ENCODE results near the gene PSTPIP1. TPM values are rescaled to one million over a fixed set of nuclear protein-coding genes. Genes with fewer than 3 reads are reported as not detected.

PSTPIP1 gene
- total RNA-seq, 1 experiment from 2014 or later, result 0.21 TPM

GRCh38 chr15:77001966-77002365, 7.0 kb downstream of the PSTPIP1 start:
- no peaks in the 10 kb centered on the region for H3K27me3 ChIP-seq (ENCODE audit: control insufficient read depth, insufficient read depth, low read length)

GRCh38 chr15:77002436-77002835, 7.5 kb downstream of the PSTPIP1 start:
- no peak for DNase-seq
- H3K36me3 ChIP-seq (replicated peaks; ENCODE audit: control insufficient read depth, insufficient read depth, low read length), result no peaks in the 10 kb centered on the region
- H3K4me3 ChIP-seq (ENCODE audit: insufficient read depth, low read depth, low read length), result no peak overlapping the region
- no peaks in the 10 kb centered on the region for H3K27me3 ChIP-seq (ENCODE audit: control insufficient read depth, insufficient read depth, low read length)

More at GRCh38 chr15:77001966-77002365, 7.0 kb downstream of the PSTPIP1 start:
- H3K36me3 ChIP-seq (replicated peaks; ENCODE audit: control insufficient read depth, insufficient read depth, low read length), result no peaks in the 10 kb centered on the region
- DNase-seq, result no peak
- no peak overlapping the region for H3K4me3 ChIP-seq (ENCODE audit: insufficient read depth, low read depth, low read length)

- Histone ChIP-seq H3K4me3 (ENCODE audit: insufficient read depth, low read depth, low read length) (no peak overlapping the region), H3K36me3 (replicated peaks; ENCODE audit: control insufficient read depth, insufficient read depth, low read length) (no peaks in the 10 kb centered on the region), H3K27me3 (ENCODE audit: control insufficient read depth, insufficient read depth, low read length) (no peaks in the 10 kb centered on the region)
- DNase-seq, result no peak
Observed at GRCh38 chr15:77002954-77003912, 8.3 kb downstream of the PSTPIP1 start.

- DNase-seq, result no peak
- Histone ChIP-seq H3K4me3 (ENCODE audit: insufficient read depth, low read depth, low read length) (no peak overlapping the region), H3K27me3 (ENCODE audit: control insufficient read depth, insufficient read depth, low read length) (no peaks in the 10 kb centered on the region), H3K36me3 (replicated peaks; ENCODE audit: control insufficient read depth, insufficient read depth, low read length) (no peaks in the 10 kb centered on the region)
Observed at GRCh38 chr15:77004189-77004588, 9.3 kb downstream of the PSTPIP1 start.

GRCh38 chr15:77009176-77009575, 14.2 kb downstream of the PSTPIP1 start:
- Histone ChIP-seq H3K4me3 (ENCODE audit: insufficient read depth, low read depth, low read length) (no peak overlapping the region), H3K27me3 (ENCODE audit: control insufficient read depth, insufficient read depth, low read length) (no peaks in the 10 kb centered on the region), H3K36me3 (replicated peaks; ENCODE audit: control insufficient read depth, insufficient read depth, low read length) (no peaks in the 10 kb centered on the region)
- DNase-seq, result no peak

- peak; percentile 55 for DNase-seq
- no peaks in the 10 kb centered on the region for H3K36me3 ChIP-seq (replicated peaks; ENCODE audit: control insufficient read depth, insufficient read depth, low read length)
- H3K27me3 ChIP-seq (ENCODE audit: control insufficient read depth, insufficient read depth, low read length), result no peaks in the 10 kb centered on the region
- no peak overlapping the region for H3K4me3 ChIP-seq (ENCODE audit: insufficient read depth, low read depth, low read length)
Observed at GRCh38 chr15:77009646-77010311, 14.9 kb downstream of the PSTPIP1 start.

- H3K27me3 ChIP-seq (ENCODE audit: control insufficient read depth, insufficient read depth, low read length), result no peaks in the 10 kb centered on the region
- DNase-seq, result no peak
- no peaks in the 10 kb centered on the region for H3K36me3 ChIP-seq (replicated peaks; ENCODE audit: control insufficient read depth, insufficient read depth, low read length)
- H3K4me3 ChIP-seq (ENCODE audit: insufficient read depth, low read depth, low read length), result no peak overlapping the region
Observed at GRCh38 chr15:77010312-77010686, 15.4 kb downstream of the PSTPIP1 start.

GRCh38 chr15:77010857-77011256, 15.9 kb downstream of the PSTPIP1 start:
- DNase-seq, result no peak
- H3K36me3 ChIP-seq (replicated peaks; ENCODE audit: control insufficient read depth, insufficient read depth, low read length), result no peaks in the 10 kb centered on the region
- no peaks in the 10 kb centered on the region for H3K27me3 ChIP-seq (ENCODE audit: control insufficient read depth, insufficient read depth, low read length)
- no peak overlapping the region for H3K4me3 ChIP-seq (ENCODE audit: insufficient read depth, low read depth, low read length)

GRCh38 chr15:77012117-77012712, 17.3 kb downstream of the PSTPIP1 start:
- no peak overlapping the region for H3K4me3 ChIP-seq (ENCODE audit: insufficient read depth, low read depth, low read length)
- DNase-seq, result no peak
- H3K36me3 ChIP-seq (replicated peaks; ENCODE audit: control insufficient read depth, insufficient read depth, low read length), result no peaks in the 10 kb centered on the region
- H3K27me3 ChIP-seq (ENCODE audit: control insufficient read depth, insufficient read depth, low read length), result no peaks in the 10 kb centered on the region

- no peaks in the 10 kb centered on the region for H3K27me3 ChIP-seq (ENCODE audit: control insufficient read depth, insufficient read depth, low read length)
- no peak for DNase-seq
- no peaks in the 10 kb centered on the region for H3K36me3 ChIP-seq (replicated peaks; ENCODE audit: control insufficient read depth, insufficient read depth, low read length)
- no peak overlapping the region for H3K4me3 ChIP-seq (ENCODE audit: insufficient read depth, low read depth, low read length)
Observed at GRCh38 chr15:77012868-77013267, 17.9 kb downstream of the PSTPIP1 start.

- H3K4me3 ChIP-seq (ENCODE audit: insufficient read depth, low read depth, low read length), result no peak overlapping the region
- DNase-seq, result peak; percentile 69
- H3K27me3 ChIP-seq (ENCODE audit: control insufficient read depth, insufficient read depth, low read length), result no peaks in the 10 kb centered on the region
- H3K36me3 ChIP-seq (replicated peaks; ENCODE audit: control insufficient read depth, insufficient read depth, low read length), result no peaks in the 10 kb centered on the region
Observed at GRCh38 chr15:77013776-77014131, 18.8 kb downstream of the PSTPIP1 start.

GRCh38 chr15:77014132-77015081, 19.5 kb downstream of the PSTPIP1 start:
- DNase-seq, result peak; percentile 50
- Histone ChIP-seq H3K27me3 (ENCODE audit: control insufficient read depth, insufficient read depth, low read length) (no peaks in the 10 kb centered on the region), H3K36me3 (replicated peaks; ENCODE audit: control insufficient read depth, insufficient read depth, low read length) (no peaks in the 10 kb centered on the region), H3K4me3 (ENCODE audit: insufficient read depth, low read depth, low read length) (no peak overlapping the region)

- Histone ChIP-seq H3K27me3 (ENCODE audit: control insufficient read depth, insufficient read depth, low read length) (no peaks in the 10 kb centered on the region), H3K4me3 (ENCODE audit: insufficient read depth, low read depth, low read length) (no peak overlapping the region), H3K36me3 (replicated peaks; ENCODE audit: control insufficient read depth, insufficient read depth, low read length) (no peaks in the 10 kb centered on the region)
- DNase-seq, result peak; percentile 78
Observed at GRCh38 chr15:77015646-77016320, 20.9 kb downstream of the PSTPIP1 start.

- H3K36me3 ChIP-seq (replicated peaks; ENCODE audit: control insufficient read depth, insufficient read depth, low read length), result no peaks in the 10 kb centered on the region
- no peak overlapping the region for H3K4me3 ChIP-seq (ENCODE audit: insufficient read depth, low read depth, low read length)
- no peak for DNase-seq
- H3K27me3 ChIP-seq (ENCODE audit: control insufficient read depth, insufficient read depth, low read length), result no peaks in the 10 kb centered on the region
Observed at GRCh38 chr15:77016321-77016695, 21.4 kb downstream of the PSTPIP1 start.

Measured in H7 (cell line).